Breast epithelium (tissue), 4 donors: ENCODE data around the gene MMP11. TPM values are rescaled to one million over a fixed set of nuclear protein-coding genes. Genes with fewer than 3 reads are reported as not detected.

Experiments
- DNase-seq, 2 donors: peaks; one replicate each; pipeline ENCODE4 v3.0.0-alpha.2; 2019; ENCODE audit warnings: low spot score in 2 of 2
- H3K27ac ChIP-seq, 2 donors: fragments of 200-600 bp; sonication (generic) in 1 of 2; one replicate each; pipeline ENCODE4 v1.5.1; 2016 to 2019; ENCODE audit warnings: mild to moderate bottlenecking in 1 of 2
- H3K27me3 ChIP-seq, 2 donors: fragments of 200-600 bp; sonication (generic) in 1 of 2; one replicate each; pipeline versions ENCODE4 v1.5.1 to v1.6.0; 2017 to 2019; ENCODE audit warnings: control low read depth in 1 of 2, mild to moderate bottlenecking in 1 of 2
- H3K36me3 ChIP-seq: fragments of 200-600 bp; one replicate; pipeline ENCODE4 v1.5.1; 2019
- H3K4me1 ChIP-seq, 2 donors: fragments of 200-600 bp; sonication (generic); one replicate each; pipeline ENCODE4 v1.5.1; 2016 to 2019; ENCODE audit warnings: control low read depth in 1 of 2
- H3K4me3 ChIP-seq, 3 donors: fragments of 200-600 bp; sonication (generic); 1 replicate in 2 of 3; 2 replicates in 1 of 3; pipeline ENCODE4 v1.5.1; 2016 to 2019; ENCODE audit warnings: mild to moderate bottlenecking in 3 of 3, moderate library complexity in 2 of 3
- H3K9me3 ChIP-seq, 2 donors: fragments of 200-600 bp; sonication (generic) in 1 of 2; one replicate each; pipeline ENCODE4 v1.5.1; 2016 to 2019; ENCODE audit warnings: control low read depth in 1 of 2
- CTCF ChIP-seq, 3 donors: fragments of 450-650 bp; IDR thresholded peaks; one replicate each; pipeline ENCODE4 v1.5.1; 2016 to 2017; ENCODE audit warnings: antibody characterized with exemption in 3 of 3, mild to moderate bottlenecking in 3 of 3, moderate library complexity in 3 of 3
- POLR2A ChIP-seq: fragments of 450-650 bp; IDR thresholded peaks from one replicate; pipeline ENCODE4 v1.6.1; 2016; ENCODE audit warnings: antibody characterized with exemption, mild to moderate bottlenecking, moderate library complexity
- POLR2AphosphoS5 ChIP-seq, 3 donors: sonication (generic); formaldehyde crosslinking; IDR thresholded peaks; one replicate each; pipeline ENCODE4 v1.6.1; 2017; ENCODE audit warnings: antibody characterized with exemption in 3 of 3
- intact Hi-C: fragments of 100-400 bp; cut with DNase I; formaldehyde crosslinking; loops from one replicate; pipeline ENCODE4 v1.15.1; 2023; ENCODE audit warnings: low total_unique reads
- total RNA-seq, 3 donors: library from RNA; depleted of rRNA; stranded (reverse); fragments of >200 nt; gene quantifications; one replicate each; pipeline ENCODE4 v1.1.0, GENCODE V29; 2016

Gene MMP11
- total RNA-seq, 3 donors from 2014 or later = 1.9 to 6.2 (median 4.8) TPM

GRCh38 chr22:23764899-23765881 lies 7.5 kb upstream of the MMP11 start:
- no peaks in the 10 kb centered on the region for H3K36me3 ChIP-seq
- intact Hi-C loops = loop anchor here (5.0 kb wide), 1 partner anchor 87 kb away; no protein-coding TSS in a partner anchor
- no peak for TF ChIP-seq CTCF (IDR thresholded peaks at IDR 0.05)
- TF ChIP-seq POLR2AphosphoS5 (IDR thresholded peaks at IDR 0.05) = no peak
- no peak for TF ChIP-seq POLR2A
- no peaks in the 10 kb centered on the region for H3K27me3 ChIP-seq
- peaks cover 0 to 5% of the 10 kb centered on the region in 2 donors for H3K4me1 ChIP-seq
- H3K9me3 ChIP-seq = no peaks in the 10 kb centered on the region
- H3K4me3 ChIP-seq = no peak overlapping the region
- DNase-seq = no peak
- H3K27ac ChIP-seq = no peak overlapping the region

- intact Hi-C loops = loop anchor here (5.0 kb wide), 1 partner anchor 85 kb away; no protein-coding TSS in a partner anchor
- Histone ChIP-seq H3K27me3 (no peaks in the 10 kb centered on the region), H3K9me3 (no peaks in the 10 kb centered on the region), H3K36me3 (no peaks in the 10 kb centered on the region), H3K4me3 (peak overlapping the region; percentile 67 to 80 (median 74)), H3K4me1 (peaks cover 0 to 5% of the 10 kb centered on the region in 2 donors), H3K27ac (peak overlapping the region; percentile 83 to 89)
- no peak for DNase-seq
- TF ChIP-seq POLR2AphosphoS5 (IDR thresholded peaks at IDR 0.05) = no peak
- TF ChIP-seq POLR2A = no peak
- no peak for TF ChIP-seq CTCF (IDR thresholded peaks at IDR 0.05)
Observed at GRCh38 chr22:23767303-23767672, 5.4 kb upstream of the MMP11 start.

- Histone ChIP-seq H3K4me3 (peak within 1 kb of the TSS; percentile 67 to 80 (median 74)), H3K9me3 (no peaks in the 10 kb centered on the region), H3K4me1 (peaks cover 2 to 5% of the 10 kb centered on the region in 2 donors), H3K27me3 (no peaks in the 10 kb centered on the region), H3K27ac (peak within 1 kb of the TSS; percentile 83 to 89), H3K36me3 (no peaks in the 10 kb centered on the region)
- intact Hi-C loops = loop anchor here (5.0 kb wide), 1 partner anchor 84 kb away; no protein-coding TSS in a partner anchor
- DNase-seq = peak; percentile 71 to 76
- TF ChIP-seq CTCF (IDR thresholded peaks at IDR 0.05) (peak; percentile 53 to 73 (median 71)), POLR2A (peak; percentile 20), POLR2AphosphoS5 (IDR thresholded peaks at IDR 0.05) (no peak)
Observed at GRCh38 chr22:23767673-23768548, 4.7 kb upstream of the MMP11 start, which contains the start of gene CHCHD10. Gene CHCHD10, minus strand, starts transcription at chr22:23767972. Its CDS starts 98 bp downstream, at chr22:23767874.

- TF ChIP-seq POLR2AphosphoS5 (IDR thresholded peaks at IDR 0.05) = no peak
- no peak for TF ChIP-seq CTCF (IDR thresholded peaks at IDR 0.05)
- no peak for TF ChIP-seq POLR2A
- H3K36me3 ChIP-seq = no peaks in the 10 kb centered on the region
- no peaks in the 10 kb centered on the region for H3K27me3 ChIP-seq
- H3K27ac ChIP-seq = no peak overlapping the region
- peaks cover 5 to 6% of the 10 kb centered on the region in 2 donors for H3K4me1 ChIP-seq
- intact Hi-C loops = loop anchor here (5.0 kb wide), 1 partner anchor 83 kb away; no protein-coding TSS in a partner anchor
- no peak overlapping the region for H3K4me3 ChIP-seq
- H3K9me3 ChIP-seq = no peaks in the 10 kb centered on the region
- no peak for DNase-seq
Observed at GRCh38 chr22:23769321-23769965, 3.2 kb upstream of the MMP11 start.
